HG03103 (cell line): ENCODE data around the gene MAMSTR.
"Not testable (repeated sequence)": the region's sequence is repeated elsewhere in the genome, so short reads cannot be mapped to it uniquely, and the experiment has no call there.

Experiments
- ATAC-seq: cut with Tn5 transposase; IDR thresholded peaks from one replicate; pipeline ENCODE4 v1.9.1; 2021; ENCODE audit warnings: low read depth; ENCODE audit not compliant: unreplicated experiment

Gene MAMSTR, protein sequence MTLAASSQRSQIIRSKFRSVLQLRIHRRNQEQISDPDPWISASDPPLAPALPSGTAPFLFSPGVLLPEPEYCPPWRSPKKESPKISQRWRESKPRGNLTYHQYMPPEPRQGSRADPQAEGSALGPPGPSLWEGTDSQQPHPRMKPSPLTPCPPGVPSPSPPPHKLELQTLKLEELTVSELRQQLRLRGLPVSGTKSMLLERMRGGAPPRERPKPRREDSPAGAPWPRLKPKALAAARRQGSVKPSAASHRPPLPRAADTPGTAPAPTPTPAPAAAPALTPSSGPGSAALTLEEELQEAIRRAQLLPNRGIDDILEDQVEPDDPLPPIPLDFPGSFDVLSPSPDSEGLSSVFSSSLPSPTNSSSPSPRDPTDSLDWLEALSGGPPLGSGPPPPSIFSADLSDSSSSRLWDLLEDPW

DNA sequence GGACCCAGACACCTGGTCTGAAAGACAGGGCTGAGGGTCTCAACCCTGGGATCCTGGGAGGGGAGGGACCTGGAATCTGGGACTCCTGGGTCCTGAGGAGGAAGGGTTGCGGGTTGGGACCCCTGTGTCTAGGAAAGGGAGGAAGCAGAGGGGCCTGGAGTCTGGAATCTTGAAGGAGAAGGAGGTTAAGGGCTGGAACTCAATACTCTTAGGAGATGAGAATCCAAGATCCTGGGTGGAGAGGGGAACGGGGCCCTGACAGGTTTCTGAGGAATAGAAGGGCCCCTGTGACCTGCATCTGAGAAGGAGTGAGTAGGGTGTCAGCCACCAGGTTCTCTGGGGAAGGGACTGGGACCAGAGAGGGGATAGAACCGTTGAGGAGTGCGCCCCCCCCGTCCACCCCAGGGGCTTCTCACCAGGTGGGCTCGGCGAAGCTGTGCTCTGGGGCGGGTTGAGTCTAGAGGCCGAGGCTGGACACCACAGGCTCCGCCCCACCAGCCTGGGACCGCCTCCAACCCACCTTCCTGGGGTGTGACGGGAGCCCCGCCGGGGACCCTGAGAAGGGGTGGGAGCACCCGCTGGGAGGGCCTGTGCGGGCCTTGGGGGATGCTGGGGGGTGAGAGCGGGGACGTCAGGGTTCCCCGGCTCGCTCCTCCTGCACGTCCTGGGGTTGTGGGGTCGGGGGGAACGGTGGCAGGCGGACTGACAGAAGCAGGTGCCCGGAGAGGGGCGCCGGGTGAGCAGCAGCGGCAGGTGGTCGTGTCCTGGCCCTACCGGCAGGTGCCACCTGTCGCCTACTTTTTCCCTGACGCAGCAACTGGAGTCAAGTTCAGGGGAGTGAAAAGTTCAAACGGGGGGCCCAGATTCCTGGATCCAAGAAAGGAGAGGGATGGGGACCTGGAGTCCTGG lies at the start of gene MAMSTR:
Gene MAMSTR, minus strand, starts transcription at position 463 of the 909 bp plus-strand sequence. CDS start 694 bp downstream, outside the sequence.
- ATAC-seq: no peak

DNA sequence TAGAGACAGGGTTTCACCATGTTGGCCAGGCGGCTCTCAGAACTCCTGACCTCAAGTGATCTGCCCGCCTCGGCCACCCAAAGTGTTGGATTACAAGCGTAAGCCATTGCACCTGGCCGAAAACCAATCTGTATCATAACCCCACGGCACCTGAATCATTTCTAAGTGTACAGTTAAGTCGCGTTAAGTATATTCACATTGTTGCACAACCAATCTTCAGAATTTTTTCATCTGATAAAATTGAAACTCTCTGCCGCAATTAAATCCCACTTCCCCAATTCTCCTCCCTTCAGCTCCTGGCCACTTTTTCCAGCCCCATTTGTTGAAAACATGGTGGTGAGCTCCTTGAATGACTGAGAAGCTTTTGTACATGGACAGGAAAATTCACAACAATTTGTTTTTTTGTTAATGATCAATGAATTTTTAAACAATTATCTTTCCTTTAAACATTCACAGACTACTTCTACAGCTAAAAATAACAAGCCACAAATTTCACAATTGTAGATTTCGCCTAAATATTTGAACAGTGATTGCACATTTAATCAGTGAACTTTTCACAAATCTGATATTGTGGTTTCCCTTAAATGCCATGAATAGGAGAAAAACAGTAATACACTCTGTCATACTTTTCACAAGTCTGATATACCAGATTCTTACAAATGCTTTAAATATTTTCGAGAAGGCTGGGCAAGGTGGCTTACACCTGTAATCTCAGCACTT lies 49.6 kb upstream of the MAMSTR start:
- ATAC-seq: no peak

DNA sequence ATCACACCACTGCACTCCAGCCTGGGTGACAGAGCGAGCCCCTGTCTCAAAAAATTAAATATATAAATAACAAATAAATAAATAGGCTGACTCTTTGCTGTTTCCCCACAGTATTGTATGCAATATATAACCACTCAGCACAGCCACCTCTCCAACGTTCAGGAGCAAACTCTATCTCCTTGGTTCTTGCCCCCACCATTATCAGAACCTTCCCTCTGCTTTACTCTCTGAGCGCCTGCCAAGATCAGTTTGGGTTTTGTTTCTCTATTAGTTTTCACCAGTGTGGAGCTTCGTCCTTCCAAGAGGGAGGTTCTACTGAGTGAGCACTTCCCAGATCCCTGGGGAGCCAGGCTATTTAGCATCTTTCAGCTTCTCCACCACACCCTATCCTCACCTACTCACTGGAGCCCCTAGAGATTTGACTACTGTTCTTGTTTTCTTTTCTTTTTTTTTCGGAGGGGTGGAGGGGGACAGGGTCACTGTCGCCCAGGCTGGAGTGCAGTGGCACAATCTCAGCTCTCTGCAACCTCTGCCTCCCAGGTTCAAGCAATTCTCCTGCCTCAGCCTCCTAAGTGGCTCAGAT lies 48.7 kb upstream of the MAMSTR start:
- ATAC-seq: not testable (repeated sequence)

DNA sequence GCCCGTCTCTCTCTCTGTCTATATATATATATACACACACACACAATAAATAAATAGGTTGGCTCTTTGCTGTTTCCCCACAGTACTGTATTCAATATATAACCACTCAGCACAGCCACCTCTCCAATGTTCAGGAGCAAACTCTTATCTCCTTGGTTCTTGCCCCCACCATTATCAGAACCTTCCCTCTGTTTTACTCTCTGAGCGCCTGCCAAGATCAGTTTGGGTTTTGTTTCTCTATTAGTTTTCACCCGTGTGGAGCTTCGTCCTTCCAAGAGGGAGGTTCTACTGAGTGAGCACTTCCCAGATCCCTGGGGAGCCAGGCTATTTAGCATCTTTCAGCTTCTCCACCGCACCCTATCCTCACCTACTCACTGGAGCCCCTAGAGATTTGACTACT lies 46.3 kb upstream of the MAMSTR start:
- not testable (repeated sequence) for ATAC-seq

DNA sequence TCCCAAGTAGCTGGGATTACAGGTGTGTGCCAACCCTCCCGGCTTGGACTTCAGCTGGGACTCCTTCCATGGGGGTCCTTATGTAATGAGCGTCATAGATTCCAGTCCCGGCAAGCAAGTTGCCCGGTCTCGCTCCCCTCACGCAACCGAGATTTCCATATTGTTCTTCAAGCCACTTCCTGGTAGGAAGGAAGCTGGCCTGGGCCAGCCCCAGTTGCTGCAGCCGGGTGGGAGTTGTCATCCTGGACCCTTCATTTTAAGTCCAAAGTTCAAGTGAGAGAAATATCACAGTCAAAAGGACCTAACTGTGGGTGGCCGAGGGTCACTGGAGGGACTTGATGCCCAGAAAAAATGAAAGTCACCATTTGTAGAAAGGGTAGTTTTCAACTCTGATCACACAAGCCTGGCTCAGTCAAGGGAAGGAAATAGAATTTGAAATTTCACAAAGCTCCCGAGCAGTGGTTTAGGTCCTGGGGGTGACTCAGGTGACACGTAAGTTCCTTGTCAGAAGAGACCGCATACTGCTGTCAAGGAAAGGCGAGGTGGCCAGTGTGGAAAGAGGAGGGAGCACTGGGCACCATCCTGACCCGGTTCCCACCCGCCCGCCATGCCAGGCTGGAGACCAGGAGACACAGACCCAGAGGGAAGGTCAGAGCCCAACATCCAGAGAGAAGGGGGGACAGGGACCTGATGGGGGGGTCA lies 41.1 kb upstream of the MAMSTR start:
- ATAC-seq: no peak

DNA sequence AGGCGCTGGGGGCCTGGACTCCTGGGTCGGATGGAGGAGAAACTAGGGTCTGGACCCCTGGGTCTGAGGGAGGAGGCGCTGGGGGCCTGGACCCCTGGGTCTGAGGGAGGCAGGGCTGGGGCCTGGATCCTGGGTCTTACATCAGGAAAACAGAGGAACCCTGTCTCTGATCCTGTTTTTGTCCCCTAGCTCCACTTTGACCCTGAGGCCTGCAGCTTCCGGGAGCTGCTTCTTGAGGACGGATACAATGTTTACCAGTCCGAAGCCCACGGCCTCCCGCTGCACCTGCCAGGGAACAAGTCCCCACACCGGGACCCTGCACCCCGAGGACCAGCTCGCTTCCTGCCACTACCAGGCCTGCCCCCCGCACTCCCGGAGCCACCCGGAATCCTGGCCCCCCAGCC lies 38.2 kb upstream of the MAMSTR start:
- no peak for ATAC-seq

DNA sequence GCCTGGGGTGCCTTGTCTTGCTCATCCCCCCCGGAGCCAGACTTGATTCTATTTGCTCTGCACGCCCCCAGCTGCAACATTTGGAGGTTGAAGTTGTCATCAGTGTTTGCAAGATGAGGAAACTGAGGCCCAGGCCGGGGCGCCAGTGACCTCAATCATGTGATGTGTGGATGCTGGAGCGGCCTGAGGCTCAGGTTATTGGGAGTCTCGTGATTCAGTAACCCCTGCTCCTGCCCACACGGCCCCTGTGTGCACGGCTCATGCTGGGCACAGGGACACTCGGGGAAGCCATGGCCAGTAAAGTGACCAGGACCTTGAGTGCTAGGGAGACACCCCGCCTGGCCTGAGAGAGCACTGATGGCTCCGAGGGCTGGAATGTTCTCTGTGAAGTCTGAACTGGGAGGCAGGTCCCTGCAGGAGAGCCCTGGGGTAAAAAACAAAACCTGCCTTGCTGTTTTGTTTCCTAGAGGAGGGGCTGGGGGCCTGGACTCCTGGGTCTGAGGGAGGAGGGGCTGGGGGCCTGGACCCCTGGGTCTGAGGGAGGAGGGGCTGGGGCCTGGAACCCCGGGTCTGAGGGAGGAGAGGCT lies 37.7 kb upstream of the MAMSTR start:
- ATAC-seq: no peak

DNA sequence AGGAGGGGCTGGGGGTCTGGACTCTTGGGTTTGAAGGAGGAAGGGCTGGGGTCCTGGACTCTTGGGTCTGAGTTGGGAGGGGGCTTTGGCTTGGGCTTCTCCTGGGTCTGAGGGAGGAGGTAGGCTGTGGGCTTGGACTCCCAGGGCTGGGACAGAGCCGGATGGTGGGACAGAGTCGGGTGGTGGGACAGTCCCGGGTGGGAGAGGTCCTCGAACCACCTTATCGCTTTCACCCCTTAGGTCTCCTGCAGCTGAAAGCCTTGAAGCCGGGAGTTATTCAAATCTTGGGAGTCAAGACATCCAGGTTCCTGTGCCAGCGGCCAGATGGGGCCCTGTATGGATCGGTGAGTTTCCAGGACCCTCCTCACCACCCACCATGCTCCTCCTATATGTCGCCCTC lies 37.2 kb upstream of the MAMSTR start:
- ATAC-seq: no peak

DNA sequence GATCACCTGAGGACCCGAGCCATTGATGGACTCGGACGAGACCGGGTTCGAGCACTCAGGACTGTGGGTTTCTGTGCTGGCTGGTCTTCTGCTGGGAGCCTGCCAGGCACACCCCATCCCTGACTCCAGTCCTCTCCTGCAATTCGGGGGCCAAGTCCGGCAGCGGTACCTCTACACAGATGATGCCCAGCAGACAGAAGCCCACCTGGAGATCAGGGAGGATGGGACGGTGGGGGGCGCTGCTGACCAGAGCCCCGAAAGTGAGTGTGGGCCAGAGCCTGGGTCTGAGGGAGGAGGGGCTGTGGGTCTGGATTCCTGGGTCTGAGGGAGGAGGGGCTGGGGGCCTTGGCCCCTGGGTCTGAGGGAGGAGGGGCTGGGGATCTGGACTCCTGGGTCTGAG lies 36.7 kb upstream of the MAMSTR start:
- ATAC-seq: no peak

DNA sequence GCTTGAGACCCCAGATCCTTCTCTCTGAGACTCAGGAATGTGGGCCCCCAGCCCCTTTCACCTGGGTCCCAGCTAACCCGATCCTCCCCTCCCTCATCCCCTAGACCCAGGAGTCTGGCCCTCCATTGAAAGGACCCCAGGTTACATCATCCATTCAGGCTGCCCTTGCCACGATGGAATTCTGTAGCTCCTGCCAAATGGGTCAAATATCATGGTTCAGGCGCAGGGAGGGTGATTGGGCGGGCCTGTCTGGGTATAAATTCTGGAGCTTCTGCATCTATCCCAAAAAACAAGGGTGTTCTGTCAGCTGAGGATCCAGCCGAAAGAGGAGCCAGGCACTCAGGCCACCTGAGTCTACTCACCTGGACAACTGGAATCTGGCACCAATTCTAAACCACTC lies 36.3 kb upstream of the MAMSTR start:
- ATAC-seq: no peak

DNA sequence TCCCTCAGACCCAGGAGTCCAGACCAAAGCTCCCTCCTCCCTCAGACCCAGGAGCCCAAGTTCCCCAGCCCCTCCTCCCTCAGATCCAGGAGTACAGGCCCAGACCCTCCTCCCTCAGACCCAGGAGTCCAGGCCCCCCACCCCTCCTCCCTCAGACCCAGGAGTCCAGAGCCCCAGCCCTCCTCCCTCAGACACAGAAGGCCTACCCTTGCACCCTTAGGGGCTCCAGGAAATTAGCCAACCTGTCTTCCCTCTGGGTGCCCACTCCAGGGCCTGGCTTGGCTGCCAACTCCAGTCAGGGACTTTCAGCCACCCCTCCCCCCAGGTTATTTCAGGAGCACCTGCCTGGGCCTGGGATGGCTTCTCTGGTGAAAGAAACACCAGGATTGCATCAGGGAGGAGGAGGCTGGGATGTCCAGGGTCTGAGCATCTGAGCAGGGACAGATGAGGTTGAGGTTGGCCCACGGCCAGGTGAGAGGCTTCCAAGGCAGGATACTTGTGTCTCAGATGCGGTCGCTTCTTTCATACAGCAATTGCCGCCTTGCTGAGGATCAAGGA lies 35.6 kb upstream of the MAMSTR start, which contains the start of gene FGF21:
Gene FGF21, plus strand, starts transcription at position 441 of the 558 bp plus-strand sequence. CDS start 713 bp downstream, outside the sequence.
- no peak for ATAC-seq

DNA sequence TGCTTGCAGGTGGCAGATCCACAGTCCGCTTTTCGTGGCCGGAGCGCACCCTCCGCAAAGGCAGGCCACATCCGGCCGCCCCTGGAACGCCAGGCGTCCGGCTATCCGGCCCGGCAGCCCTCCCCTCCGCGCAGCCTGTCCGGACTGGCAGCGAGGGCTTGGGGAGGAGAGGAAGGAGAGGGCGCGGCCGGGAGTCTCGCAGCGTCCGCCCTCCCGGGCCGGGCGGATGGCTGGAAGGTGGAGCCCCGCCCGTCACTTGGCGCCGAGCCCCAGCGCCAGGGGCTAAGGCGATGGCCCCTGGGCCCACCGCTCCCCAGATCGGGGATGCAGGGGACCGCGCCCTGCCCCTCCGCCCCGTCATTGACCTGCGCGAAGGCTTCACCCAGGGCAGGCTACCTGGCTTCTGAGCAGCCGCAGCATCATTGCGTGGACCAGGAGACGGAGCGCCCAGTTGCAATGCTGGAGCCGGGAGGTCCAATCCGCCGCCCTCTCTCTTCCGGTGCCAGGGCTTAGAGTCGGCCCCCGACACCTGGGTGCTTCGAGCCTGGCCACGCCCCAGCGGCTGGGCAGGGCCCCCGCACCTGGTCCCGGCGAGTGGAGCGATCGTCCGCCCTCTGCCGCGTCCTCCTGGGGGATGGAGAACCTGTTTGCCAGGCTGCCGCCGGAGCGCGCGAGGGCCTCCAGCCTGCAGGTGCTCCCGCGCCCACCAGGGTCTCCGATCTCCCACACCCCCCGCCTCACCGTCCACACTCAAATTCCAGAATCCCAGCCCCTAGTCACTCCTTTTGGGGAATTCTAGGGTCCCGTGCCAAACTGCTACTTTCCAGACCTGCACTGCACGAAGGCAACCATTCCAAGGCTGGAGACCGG lies 33.2 kb upstream of the MAMSTR start, which contains the start of gene FUT1:
Gene FUT1, minus strand, starts transcription at position 146 of the 870 bp plus-strand sequence. CDS start 1,360 bp downstream, outside the sequence.
- no peak for ATAC-seq

DNA sequence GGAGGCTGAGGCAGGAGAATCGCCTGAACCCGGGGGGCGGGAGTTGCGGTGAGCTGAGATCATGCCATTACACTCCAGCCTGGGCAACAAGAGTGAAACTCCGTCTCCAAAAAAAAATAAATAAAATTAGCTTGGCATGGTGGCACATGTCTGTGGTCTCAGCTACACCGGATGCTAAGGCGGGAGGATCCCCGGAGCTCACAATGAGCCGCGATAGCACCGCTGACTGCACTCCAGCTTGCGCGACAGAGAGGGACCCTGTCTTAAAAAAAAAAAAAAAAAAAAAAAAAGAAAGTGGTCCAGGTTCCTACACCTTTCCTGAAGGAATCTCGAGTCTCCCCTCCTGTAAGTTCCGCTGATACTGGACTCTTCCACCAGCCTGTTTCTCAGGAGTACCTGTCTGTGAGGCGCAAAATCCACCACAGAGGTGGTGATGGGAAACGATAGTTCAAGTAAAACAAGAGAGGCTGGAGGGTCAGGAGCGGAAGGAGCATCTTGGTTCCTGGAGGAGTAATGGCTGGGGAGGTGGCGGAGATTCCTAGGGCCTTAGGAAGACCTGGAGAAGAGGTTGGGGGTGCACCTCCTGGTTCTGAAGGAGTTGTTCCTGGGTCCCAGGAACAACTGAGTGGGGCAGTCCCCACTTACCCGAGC lies 32.4 kb upstream of the MAMSTR start:
- no peak for ATAC-seq

DNA sequence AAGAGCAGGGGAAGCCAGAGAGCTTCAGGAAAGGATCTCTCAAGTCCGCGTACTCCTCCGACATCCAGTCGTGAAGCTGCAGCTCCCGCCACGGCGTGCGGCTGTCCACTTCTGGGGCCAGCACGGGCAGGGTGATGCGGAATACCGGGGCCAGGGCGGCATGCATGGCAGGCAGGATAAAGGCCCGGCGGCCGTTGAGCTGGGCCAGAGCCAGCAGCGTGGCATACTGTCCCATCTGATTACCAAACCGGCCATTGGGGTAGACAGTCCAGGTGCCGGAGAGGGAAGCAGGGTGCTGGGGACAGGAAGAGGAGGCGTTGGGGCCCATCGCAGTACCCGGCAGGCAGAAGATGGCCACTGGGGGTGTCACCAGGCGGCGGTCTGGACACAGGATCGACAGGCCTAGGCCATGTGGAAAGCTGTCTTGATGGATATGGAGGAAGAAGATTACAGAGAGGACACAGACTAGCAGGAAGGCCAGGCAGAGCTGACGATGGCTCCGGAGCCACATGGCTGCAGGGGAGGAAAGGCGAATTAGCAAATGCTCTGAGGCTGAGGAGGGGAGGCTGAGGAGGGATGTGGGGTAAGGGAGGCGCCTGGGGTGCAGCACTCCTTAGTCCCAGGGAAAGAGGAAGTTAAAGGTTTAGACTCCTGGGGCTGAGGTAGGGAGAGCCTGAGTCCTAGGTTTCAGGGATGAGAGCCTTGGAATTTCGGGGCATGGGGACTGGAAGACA lies 31.4 kb upstream of the MAMSTR start:
- no peak for ATAC-seq

DNA sequence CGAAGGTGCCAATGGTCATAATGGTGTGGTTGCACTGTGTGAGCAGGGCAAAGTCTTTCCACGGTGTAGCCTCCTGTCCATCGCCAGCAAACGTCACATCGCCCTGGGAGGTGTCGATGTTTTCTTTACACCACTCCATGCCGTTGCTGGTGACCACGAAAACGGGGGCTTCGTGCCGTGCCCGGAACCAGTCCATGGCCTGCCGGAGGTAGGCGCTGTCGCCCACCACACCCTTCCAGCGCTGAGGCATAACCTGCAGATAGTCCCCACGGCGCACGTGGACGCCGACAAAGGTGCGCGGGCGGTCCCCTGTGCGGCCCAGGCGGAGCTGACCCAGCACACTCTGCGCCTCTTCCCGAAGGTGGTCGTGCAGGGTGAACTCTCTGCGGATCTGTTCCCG lies 30.8 kb upstream of the MAMSTR start:
- ATAC-seq: no peak

DNA sequence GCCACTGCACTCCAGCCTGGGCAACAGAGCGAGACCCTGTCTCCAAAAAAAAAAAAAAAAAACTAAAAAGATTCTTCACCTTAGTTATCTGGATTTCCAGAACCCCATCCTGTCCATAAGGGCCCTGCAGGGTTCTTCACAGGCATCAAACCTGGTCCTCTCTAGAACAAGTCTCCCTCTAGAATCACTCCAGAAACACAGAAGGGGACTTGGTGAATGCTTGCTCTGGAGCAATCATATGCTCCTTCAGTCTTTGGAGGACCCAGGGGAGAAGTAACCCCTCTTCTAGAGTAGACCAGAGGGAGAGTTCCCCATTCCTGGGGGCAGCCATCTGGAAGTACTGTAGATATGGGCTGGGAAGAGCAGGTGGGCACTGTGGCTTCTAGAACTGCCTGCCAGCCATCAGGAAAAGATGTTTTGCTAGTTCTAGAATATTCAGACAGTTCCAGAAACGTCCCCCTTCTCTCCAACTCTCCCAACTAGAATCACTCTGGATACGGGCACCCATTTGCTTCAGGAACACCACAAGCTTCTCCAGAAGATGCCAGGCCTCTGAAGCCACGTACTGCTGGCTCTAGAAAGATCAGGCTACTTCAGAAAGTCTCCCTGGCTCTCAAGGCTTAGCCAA lies 30.2 kb upstream of the MAMSTR start:
- no peak for ATAC-seq
